Right lobe of liver (tissue), 6 donors: Measurements from ENCODE around the gene LRP2. TPM values are rescaled to one million over a fixed set of nuclear protein-coding genes. Genes with fewer than 3 reads are reported as not detected.
"Not testable (repeated sequence)": the region's sequence is repeated elsewhere in the genome, so short reads cannot be mapped to it uniquely, and the experiment has no call there.

ENCODE experiments used
- ATAC-seq, 4 donors: fragments of 200-7000 bp; cut with Tn5 transposase; one replicate each; pipeline ENCODE4 v1.9.1; 2020; ENCODE audit warnings: mild to moderate bottlenecking in 4 of 4, moderate library complexity in 4 of 4
- DNase-seq, 3 donors: peaks; one replicate each; pipeline ENCODE4 v3.0.0-alpha.2; 2020
- H3K27ac ChIP-seq, 3 donors: fragments of 200-600 bp; one replicate each; pipeline ENCODE4 v1.8.0; 2022
- H3K27me3 ChIP-seq, 2 donors: fragments of 200-600 bp; one replicate each; pipeline ENCODE4 v1.8.0; 2022
- H3K36me3 ChIP-seq, 4 donors: fragments of 200-600 bp; sonication (generic) in 1 of 4; one replicate each; pipeline versions ENCODE4 v1.5.1 to v1.8.0; 2017 to 2022; ENCODE audit warnings: control low read depth in 1 of 4
- H3K4me1 ChIP-seq, 4 donors: fragments of 200-600 bp; sonication (generic) in 1 of 4; one replicate each; pipeline versions ENCODE4 v1.5.1 to v1.8.0; 2017 to 2022; ENCODE audit warnings: control low read depth in 1 of 4
- H3K4me3 ChIP-seq, 3 donors: fragments of 200-600 bp; one replicate each; pipeline ENCODE4 v1.8.0; 2022
- H3K9me3 ChIP-seq, 4 donors: fragments of 200-600 bp; sonication (generic) in 1 of 4; one replicate each; pipeline versions ENCODE4 v1.5.1 to v1.8.0; 2017 to 2022; ENCODE audit warnings: control low read depth in 1 of 4
- CTCF ChIP-seq, 4 donors: fragments of 200-600 bp in 3 of 4; fragments of 450-650 bp in 1 of 4; IDR thresholded peaks; one replicate each; pipeline versions ENCODE4 v1.5.1 to v1.8.0; 2016 to 2022; ENCODE audit warnings: antibody characterized with exemption in 4 of 4, mild to moderate bottlenecking in 2 of 4
- POLR2A ChIP-seq: fragments of 450-650 bp; IDR thresholded peaks from one replicate; pipeline ENCODE4 v1.6.1; 2017; ENCODE audit warnings: antibody characterized with exemption, mild to moderate bottlenecking
- WGBS: methylation state at CpG from one replicate; pipeline ENCODE4 v1.1.6; 2018; ENCODE audit warnings: low coverage, low lambda C conversion rate; ENCODE audit not compliant: insufficient coverage; ENCODE audit errors: missing lambda C conversion rate; 5-methylcytosine and 5-hydroxymethylcytosine counted together
- intact Hi-C, 2 donors: fragments of 100-400 bp; cut with DNase I; formaldehyde crosslinking; loops; one replicate each; pipeline versions ENCODE4 v1.11.2 to v1.14.1; 2022
- total RNA-seq, 6 experiments: library from RNA; depleted of rRNA in 2 of 6; stranded (reverse); fragments of >200 nt in 2 of 6; fragmentation: NEBNext Ultra II Directional in 3 of 6; extraction: Animal tissue kit (Norgen Biotek cat#: 25700) in 3 of 6; gene quantifications; one replicate each; pipeline versions ENCODE4 v1.1.0 to v1.2.4, GENCODE V29; 2016 to 2023
- donor health status: DM: no; HTN: yes; CAD: no.
- donor health status: DM: no; HTN: no; CAD: no.
- donor health status: DM: no; HTN: no; CAD: no.
- donor health status: DM: no; HTN: yes; CAD: no.
- donor health status: DM: no; HTN: yes; CAD: no.

The LRP2 gene
- total RNA-seq, 6 experiments from 2014 or later, result 0.51 to 4.4 (median 1.0) TPM

- no peak for ATAC-seq
- H3K9me3 ChIP-seq, result no peaks in the 10 kb centered on the region
- TF ChIP-seq POLR2A, result no peak
- TF ChIP-seq CTCF (IDR thresholded peaks at IDR 0.05), result no peak
- H3K4me1 ChIP-seq, result no peaks in the 10 kb centered on the region
- no peak overlapping the region for H3K4me3 ChIP-seq
- H3K36me3 ChIP-seq, result no peaks in the 10 kb centered on the region
- H3K27me3 ChIP-seq, result no peaks in the 10 kb centered on the region
- intact Hi-C loops, result no loop called here
- H3K27ac ChIP-seq, result no peak overlapping the region
- DNase-seq, result no peak
- 49% methylated on average over 5 of the region's 5 CpGs for WGBS
These were observed 76.7 kb downstream of the LRP2 start for GRCh38 chr2:169285531-169286235.

- intact Hi-C loops, result no loop called here
- Histone ChIP-seq H3K4me3 (no peak overlapping the region), H3K27me3 (no peaks in the 10 kb centered on the region), H3K36me3 (no peaks in the 10 kb centered on the region), H3K27ac (no peak overlapping the region), H3K4me1 (no peaks in the 10 kb centered on the region), H3K9me3 (no peaks in the 10 kb centered on the region)
- WGBS, result 72% methylated on average over 4 of the region's 4 CpGs
- ATAC-seq, result no peak
- no peak for TF ChIP-seq POLR2A
- TF ChIP-seq CTCF (IDR thresholded peaks at IDR 0.05), result no peak
- no peak for DNase-seq
These were observed 81.8 kb downstream of the LRP2 start for GRCh38 chr2:169280502-169280901.

GRCh38 chr2:169275696-169276444, 86.5 kb downstream of the LRP2 start:
- H3K36me3 ChIP-seq, result no peaks in the 10 kb centered on the region
- intact Hi-C loops, result no loop called here
- H3K4me3 ChIP-seq, result no peak overlapping the region
- no peak for DNase-seq
- H3K27ac ChIP-seq, result no peak overlapping the region
- peak in 3 of 4 donors; percentile 13 to 34 (median 21) for TF ChIP-seq CTCF (IDR thresholded peaks at IDR 0.05)
- TF ChIP-seq POLR2A, result no peak
- no peaks in the 10 kb centered on the region for H3K27me3 ChIP-seq
- H3K4me1 ChIP-seq, result no peaks in the 10 kb centered on the region
- ATAC-seq, result no peak
- 72% methylated on average over 7 of the region's 7 CpGs for WGBS
- H3K9me3 ChIP-seq, result no peaks in the 10 kb centered on the region

GRCh38 chr2:169272010-169272409, 90.3 kb downstream of the LRP2 start:
- H3K27me3 ChIP-seq, result no peaks in the 10 kb centered on the region
- intact Hi-C loops, result no loop called here
- H3K4me1 ChIP-seq, result no peaks in the 10 kb centered on the region
- DNase-seq, result no peak
- WGBS, result 70% methylated on average over 4 of the region's 4 CpGs
- TF ChIP-seq CTCF (IDR thresholded peaks at IDR 0.05) (no peak), POLR2A (no peak)
- no peak for ATAC-seq
- H3K27ac ChIP-seq, result no peak overlapping the region
- H3K4me3 ChIP-seq, result no peak overlapping the region
- H3K9me3 ChIP-seq, result no peaks in the 10 kb centered on the region
- no peaks in the 10 kb centered on the region for H3K36me3 ChIP-seq

GRCh38 chr2:169270574-169270973, 91.8 kb downstream of the LRP2 start:
- H3K4me3 ChIP-seq, H3K9me3 ChIP-seq, ATAC-seq, H3K36me3 ChIP-seq, H3K27ac ChIP-seq, H3K27me3 ChIP-seq, H3K4me1 ChIP-seq, intact Hi-C loops, DNase-seq: not testable (repeated sequence)
- WGBS, result 94% methylated on average over 2 of the region's 6 CpGs
